ENCODE data around the gene ZNF766.

DNA sequence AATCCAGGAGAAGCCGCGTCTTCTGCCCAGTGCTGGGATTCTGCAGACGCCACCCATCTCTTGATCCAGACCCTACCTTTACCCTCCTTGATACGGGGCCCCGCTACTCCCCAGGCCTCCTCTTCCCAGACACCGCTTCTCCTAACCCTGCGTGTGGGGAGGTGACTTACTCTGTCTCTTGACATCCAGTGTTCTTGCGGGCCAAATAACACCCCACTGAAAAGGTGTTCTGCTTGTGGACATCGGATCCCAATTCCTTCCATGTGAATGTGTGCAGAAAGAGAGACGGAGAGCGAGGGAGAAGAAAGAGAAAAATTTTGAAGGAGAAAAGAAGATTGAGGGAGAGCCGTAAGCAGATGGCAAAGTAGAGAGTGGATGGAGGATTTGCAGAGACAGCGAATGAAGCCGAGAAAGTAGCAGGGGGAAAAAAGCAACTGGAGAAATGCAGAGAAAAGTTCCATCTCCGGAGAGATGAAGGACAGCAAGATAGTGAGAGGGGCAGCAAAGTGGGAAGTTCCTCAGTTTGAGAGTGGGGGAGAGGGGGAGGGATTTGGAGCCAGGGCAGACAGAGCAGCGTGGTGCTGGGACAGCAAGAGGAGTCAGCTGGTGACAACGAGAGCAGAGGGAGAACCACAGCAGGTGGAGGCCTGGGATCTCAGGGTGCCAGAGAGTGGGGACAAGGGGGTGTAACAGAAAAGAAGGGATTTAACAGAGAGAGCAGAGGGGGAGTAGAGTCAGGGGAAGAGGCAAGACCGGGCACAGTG lies 28.4 kb downstream of the ZNF766 start:
- TF ChIP-seq, protein P1, sequence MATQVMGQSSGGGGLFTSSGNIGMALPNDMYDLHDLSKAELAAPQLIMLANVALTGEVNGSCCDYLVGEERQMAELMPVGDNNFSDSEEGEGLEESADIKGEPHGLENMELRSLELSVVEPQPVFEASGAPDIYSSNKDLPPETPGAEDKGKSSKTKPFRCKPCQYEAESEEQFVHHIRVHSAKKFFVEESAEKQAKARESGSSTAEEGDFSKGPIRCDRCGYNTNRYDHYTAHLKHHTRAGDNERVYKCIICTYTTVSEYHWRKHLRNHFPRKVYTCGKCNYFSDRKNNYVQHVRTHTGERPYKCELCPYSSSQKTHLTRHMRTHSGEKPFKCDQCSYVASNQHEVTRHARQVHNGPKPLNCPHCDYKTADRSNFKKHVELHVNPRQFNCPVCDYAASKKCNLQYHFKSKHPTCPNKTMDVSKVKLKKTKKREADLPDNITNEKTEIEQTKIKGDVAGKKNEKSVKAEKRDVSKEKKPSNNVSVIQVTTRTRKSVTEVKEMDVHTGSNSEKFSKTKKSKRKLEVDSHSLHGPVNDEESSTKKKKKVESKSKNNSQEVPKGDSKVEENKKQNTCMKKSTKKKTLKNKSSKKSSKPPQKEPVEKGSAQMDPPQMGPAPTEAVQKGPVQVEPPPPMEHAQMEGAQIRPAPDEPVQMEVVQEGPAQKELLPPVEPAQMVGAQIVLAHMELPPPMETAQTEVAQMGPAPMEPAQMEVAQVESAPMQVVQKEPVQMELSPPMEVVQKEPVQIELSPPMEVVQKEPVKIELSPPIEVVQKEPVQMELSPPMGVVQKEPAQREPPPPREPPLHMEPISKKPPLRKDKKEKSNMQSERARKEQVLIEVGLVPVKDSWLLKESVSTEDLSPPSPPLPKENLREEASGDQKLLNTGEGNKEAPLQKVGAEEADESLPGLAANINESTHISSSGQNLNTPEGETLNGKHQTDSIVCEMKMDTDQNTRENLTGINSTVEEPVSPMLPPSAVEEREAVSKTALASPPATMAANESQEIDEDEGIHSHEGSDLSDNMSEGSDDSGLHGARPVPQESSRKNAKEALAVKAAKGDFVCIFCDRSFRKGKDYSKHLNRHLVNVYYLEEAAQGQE (IDR thresholded peaks at IDR 0.05; ENCODE audit: insufficient read depth in 1 of 2, low read depth in 2 of 2, low read length in 1 of 2) = no peak
- TF ChIP-seq, protein P2, sequence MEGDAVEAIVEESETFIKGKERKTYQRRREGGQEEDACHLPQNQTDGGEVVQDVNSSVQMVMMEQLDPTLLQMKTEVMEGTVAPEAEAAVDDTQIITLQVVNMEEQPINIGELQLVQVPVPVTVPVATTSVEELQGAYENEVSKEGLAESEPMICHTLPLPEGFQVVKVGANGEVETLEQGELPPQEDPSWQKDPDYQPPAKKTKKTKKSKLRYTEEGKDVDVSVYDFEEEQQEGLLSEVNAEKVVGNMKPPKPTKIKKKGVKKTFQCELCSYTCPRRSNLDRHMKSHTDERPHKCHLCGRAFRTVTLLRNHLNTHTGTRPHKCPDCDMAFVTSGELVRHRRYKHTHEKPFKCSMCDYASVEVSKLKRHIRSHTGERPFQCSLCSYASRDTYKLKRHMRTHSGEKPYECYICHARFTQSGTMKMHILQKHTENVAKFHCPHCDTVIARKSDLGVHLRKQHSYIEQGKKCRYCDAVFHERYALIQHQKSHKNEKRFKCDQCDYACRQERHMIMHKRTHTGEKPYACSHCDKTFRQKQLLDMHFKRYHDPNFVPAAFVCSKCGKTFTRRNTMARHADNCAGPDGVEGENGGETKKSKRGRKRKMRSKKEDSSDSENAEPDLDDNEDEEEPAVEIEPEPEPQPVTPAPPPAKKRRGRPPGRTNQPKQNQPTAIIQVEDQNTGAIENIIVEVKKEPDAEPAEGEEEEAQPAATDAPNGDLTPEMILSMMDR (IDR thresholded peaks at IDR 0.05) = no peak
- TF ChIP-seq POLR2AphosphoS5 (IDR thresholded peaks at IDR 0.05; ENCODE audit: low read depth, low read length) (no peak), TCF7L2 (IDR thresholded peaks at IDR 0.05; ENCODE audit: low read depth, low read length) (no peak), SIN3A (IDR thresholded peaks at IDR 0.05; ENCODE audit: borderline replicate concordance, insufficient read depth, low read depth, low read length) (no peak)
